ENCODE data around the gene CYBC1.

CYBC1 gene

DNA sequence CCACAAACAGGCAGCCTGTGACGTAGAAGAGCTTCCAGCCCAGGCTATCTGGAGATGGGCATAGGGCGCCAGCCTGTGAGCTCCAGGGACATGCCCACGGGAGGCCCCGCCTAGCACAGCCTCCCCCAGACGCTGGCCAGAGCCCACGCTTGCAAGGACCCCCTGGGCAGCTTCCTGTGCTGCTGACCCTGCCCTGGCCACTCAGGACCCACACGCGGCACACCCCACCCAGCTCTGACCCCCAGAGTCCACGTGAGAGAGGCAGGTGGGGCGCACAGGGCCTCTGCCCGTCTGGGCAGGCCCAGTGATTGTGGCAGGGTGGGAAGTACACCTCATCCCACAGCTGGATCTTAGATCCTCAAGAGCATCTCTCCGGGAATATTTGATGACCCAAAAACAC lies 3.9 kb downstream of the CYBC1 start:
- no peak for DNase-seq

- no peak for DNase-seq
These were observed 4.4 kb downstream of the CYBC1 start for GRCh38 chr17:82446124-82446523.

DNA sequence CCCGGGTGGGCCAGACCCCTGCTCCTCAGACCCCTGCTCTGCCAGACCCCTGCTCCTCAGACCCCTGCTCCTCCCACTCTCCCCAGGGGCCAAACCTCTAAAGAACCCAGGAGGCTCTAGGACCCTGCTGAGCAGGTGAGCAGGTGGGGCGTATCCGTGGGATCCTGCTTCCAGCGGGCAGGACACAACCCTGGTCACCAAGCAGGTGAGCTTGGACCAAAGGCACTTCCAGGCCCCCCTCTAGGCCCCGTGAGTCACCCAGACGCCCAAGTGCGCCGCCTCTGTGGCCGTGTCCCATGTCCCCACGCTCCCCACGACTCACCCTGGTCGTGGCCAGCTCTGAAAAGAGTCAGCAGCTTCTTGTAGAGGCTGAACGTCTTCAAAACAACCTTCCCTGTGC lies 5.0 kb downstream of the CYBC1 start:
- DNase-seq, result no peak

- no peak for DNase-seq
These were observed 5.5 kb downstream of the CYBC1 start for GRCh38 chr17:82444941-82445521.

GRCh38 chr17:82444284-82444893 lies 6.2 kb downstream of the CYBC1 start:
- DNase-seq, result no peak

- DNase-seq, result no peak
These were observed 6.9 kb downstream of the CYBC1 start for GRCh38 chr17:82443465-82444283.

DNA sequence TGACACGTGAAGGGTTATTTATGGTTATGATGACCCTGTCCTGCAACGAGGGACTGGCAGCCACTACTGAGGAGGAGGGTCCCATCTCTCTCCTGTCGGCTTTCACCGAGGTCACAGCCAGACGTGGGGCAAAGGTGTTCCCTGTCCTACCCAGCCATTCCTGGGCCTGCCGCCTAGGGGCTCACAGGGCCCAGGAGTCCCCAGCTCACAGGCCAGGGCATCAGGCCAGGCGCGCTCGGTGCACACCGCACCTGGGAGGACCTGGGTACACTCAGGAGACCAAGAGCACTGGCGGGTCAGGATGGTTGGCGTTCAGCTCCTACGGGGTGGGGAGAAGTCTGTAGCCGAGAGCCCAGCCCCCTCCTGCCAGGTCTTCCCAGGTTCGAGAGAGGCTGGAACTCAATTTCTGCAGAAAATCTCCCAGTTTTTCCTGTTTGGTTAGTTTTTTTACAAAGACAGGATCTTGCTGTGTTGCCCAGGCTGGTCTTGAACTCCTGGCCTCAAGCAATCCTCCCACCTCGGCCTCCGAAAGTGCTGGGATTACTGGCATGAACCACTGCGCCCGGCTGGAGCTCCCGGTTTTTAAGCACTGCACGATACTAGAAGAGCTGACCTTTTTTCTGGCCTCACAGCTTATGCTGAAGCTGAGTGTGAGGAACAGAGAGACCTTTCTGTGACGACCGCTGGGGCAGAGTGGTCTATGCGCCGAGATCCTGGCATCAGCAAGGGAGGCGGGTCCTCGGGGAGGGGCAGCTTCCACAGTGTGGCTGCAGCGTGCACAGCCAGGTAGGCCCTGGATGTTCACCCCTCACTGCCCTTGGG lies 7.7 kb downstream of the CYBC1 start:
- DNase-seq, result no peak

- no peak for DNase-seq
These were observed 8.7 kb downstream of the CYBC1 start for GRCh38 chr17:82441691-82442487.

- DNase-seq, result no peak
These were observed 9.4 kb downstream of the CYBC1 start for GRCh38 chr17:82440991-82441627.

DNA sequence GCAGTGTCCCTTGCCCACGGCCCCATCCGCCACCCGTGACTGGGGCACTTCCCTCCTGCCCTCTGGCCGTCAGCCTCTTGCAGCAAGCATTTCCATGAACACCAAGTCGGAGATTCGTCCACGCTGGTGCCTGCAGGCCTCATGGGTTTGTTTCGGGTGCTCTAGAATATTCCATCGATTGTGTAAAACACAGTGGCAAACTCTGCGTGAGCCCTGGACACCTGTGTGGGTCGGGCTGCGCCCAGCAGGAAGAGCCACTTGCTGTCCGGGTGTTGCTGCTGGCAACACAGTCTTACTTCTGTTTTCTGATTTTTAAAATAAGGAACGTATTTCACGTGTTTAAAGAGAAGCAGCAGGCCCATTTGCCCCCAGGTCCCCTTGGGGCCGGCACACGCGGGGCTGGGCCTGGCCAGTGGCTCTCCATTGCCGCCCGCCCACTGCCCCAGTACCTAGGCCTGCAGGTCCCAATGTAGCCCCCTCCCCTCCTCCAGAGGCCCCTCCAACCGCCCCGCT lies 10.0 kb downstream of the CYBC1 start:
- DNase-seq, result no peak

GRCh38 chr17:82439829-82440365 lies 10.7 kb downstream of the CYBC1 start:
- no peak for DNase-seq

- DNase-seq, result no peak
These were observed 11.2 kb downstream of the CYBC1 start for GRCh38 chr17:82439194-82439828.

DNA sequence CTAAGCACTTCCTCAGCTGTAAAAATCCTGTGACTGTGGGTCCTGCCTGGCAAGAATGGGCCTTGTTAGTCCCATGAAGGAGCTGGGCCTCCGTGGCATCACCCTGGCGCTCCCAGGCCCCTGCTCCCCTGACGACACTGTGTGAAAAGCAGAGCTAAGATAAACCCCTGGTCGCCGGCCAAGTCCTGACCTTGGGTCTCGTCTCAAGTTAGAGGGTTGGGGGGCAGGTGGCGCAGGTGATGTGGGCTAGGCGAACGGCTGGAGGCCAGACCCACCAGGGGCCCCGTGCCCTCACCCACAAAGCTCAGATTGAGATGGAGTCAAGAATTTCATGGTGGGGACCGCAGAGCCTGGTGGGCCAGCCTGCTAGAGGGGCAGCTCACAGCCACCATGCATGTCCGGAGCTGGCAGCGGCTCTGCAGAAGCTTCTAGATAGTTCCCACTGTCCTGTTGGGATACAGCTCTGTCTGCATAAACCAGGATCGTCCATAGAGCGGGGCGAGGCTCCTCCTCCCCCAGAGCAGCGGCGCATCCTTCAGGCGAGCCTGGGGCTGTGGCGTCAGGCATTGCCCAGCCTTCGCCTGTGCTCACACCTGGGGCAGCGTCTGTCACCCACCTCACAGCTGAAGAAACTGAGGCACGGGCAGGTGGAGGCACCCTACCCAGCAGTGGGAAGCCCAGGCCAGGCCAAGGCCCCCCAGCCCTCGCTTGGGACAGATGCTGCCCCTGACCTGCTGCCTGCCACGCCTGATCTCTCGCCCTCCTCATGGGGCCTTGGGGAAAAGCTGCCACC lies 12.0 kb downstream of the CYBC1 start:
- no peak for DNase-seq

DNA sequence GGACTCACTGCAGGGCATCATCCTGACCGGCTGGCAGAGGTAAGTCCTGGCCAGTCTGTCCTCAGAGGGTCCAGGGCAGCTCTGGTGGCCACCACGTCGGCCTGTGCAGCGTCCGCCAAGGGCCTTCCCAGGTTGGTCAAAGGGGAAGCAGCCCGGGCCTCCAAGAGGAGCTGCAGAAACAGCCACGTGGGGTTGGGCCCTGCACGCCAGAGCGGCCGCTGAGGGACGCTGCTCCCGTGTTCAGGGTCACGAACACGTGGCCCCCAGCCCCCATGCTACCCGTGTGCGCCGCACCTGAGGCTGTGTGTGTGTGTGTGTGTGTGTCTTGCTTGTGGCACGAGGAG lies 13.3 kb downstream of the CYBC1 start:
- DNase-seq, result no peak

- no peak for DNase-seq
These were observed 13.8 kb downstream of the CYBC1 start for GRCh38 chr17:82436601-82437324.

DNA sequence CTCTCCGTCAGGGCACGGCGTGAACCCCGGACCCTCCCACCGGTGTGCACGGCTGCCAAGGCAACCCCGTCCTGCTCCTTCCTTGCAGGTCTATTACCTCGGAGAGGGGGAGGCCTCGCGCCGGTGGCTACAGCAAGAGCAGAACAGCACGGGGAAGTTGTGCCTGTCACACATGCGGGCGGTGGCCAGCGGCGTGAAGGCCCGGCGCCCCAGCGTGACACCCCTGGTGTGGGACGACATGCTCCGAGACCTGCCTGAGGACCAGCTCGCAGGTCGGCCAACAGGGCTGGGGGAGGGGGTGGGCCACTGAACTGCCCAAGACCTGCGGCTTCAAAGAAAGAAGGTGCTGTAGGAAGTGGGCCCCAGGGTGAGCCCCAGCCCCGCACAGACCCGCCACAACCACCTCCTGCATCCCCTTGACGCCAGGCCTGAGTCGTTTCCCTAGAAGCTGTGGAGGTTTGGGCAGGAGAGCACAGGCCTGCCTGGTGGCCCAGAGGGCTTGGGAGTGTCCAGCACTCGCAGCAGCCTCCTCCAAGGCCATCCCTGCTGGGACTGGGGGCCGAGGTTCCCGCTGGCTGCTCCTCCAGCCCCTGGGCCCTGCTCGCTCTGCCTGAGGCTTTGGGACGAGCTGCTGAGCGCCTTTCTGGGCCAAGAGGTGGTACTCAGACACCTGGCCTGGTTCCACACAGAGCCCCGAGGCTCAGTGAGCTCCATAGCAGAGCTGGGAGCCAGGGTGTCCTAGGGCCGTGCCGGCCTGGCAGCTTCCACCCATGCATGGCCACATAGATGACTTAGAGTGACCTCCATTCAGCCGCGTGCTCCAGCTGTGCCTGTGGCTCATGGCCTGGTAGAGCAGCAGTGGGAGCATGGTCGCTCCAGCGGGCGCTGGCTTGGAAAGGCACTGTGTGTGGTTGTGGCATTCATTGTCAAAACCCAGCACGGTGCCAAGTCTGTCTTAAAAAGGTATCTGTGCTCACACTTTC lies 14.7 kb downstream of the CYBC1 start:
- no peak for DNase-seq

GRCh38 chr17:82435103-82435502 lies 15.4 kb downstream of the CYBC1 start:
- no peak for DNase-seq

- no peak for DNase-seq
These were observed 16.4 kb downstream of the CYBC1 start for GRCh38 chr17:82434216-82434565.
